CD4-positive, alpha-beta T cell (primary cell): ENCODE results near the gene HIC1. TPM values are rescaled to one million over a fixed set of nuclear protein-coding genes. Genes with fewer than 3 reads are reported as not detected.

ENCODE experiments used
- ATAC-seq: fragments of 200-7000 bp; cut with Tn5 transposase; one replicate; pipeline ENCODE4 v1.10.0; 2022; ENCODE audit warnings: mild to moderate bottlenecking; ENCODE audit not compliant: poor library complexity
- CTCF ChIA-PET: fragments of 350-600 bp; sonication (Branson Sonifier 250); formaldehyde crosslinking; loops from one replicate; lab custom pipeline; 2021; ENCODE audit warnings: antibody characterized with exemption, inconsistent platforms; lab: Charles Lee
- POLR2A ChIA-PET: fragments of 350-600 bp; sonication (Branson Sonifier 250); formaldehyde crosslinking; loops from one replicate; lab custom pipeline; 2021; ENCODE audit warnings: antibody characterized with exemption, inconsistent platforms; lab: Charles Lee
- DNase-seq, 14 experiments: peaks; one replicate each; pipeline ENCODE4 v3.0.0-alpha.2; 2013 to 2020; ENCODE audit warnings: mixed read lengths in 2 of 14
- H3K27ac ChIP-seq, 2 donors: one replicate each; pipeline versions ENCODE4 v1.5.1 to v1.7.0; 2013; ENCODE audit warnings: low read length in 2 of 2, low read depth in 1 of 2, mild to moderate bottlenecking in 1 of 2
- H3K27me3 ChIP-seq, 2 experiments: 1 replicate in 1 of 2; 2 replicates in 1 of 2; pipeline versions ENCODE4 v1.6.1 to v1.7.0; 2013; ENCODE audit warnings: low read length in 2 of 2, control low read depth in 1 of 2, mild to moderate bottlenecking in 1 of 2, moderate library complexity in 1 of 2; ENCODE audit not compliant: insufficient read depth in 2 of 2, control insufficient read depth in 1 of 2
- H3K36me3 ChIP-seq: one replicate; pipeline ENCODE4 v1.6.1; 2013; ENCODE audit warnings: low read length, control low read depth; ENCODE audit not compliant: insufficient read depth
- H3K4me1 ChIP-seq: one replicate; pipeline ENCODE4 v1.6.1; 2013; ENCODE audit warnings: low read length, control low read depth; ENCODE audit not compliant: insufficient read depth
- H3K4me3 ChIP-seq: one replicate; pipeline ENCODE4 v1.5.1; 2013; ENCODE audit warnings: mild to moderate bottlenecking, low read length, moderate library complexity
- H3K9me3 ChIP-seq, 2 experiments: 1 replicate in 1 of 2; 2 replicates in 1 of 2; pipeline versions ENCODE4 v1.6.1 to v1.7.0; 2013; ENCODE audit warnings: low read length in 2 of 2, mild to moderate bottlenecking in 2 of 2, control low read depth in 1 of 2, moderate library complexity in 1 of 2; ENCODE audit not compliant: control insufficient read depth in 1 of 2, insufficient read depth in 1 of 2
- H3K27ac Mint-ChIP-seq: one replicate; pipeline ENCODE4 v1.8.0; 2020; ENCODE audit warnings: mixed read lengths
- H3K27me3 Mint-ChIP-seq: one replicate; pipeline ENCODE4 v1.8.0; 2021; ENCODE audit warnings: mixed read lengths
- H3K36me3 Mint-ChIP-seq: one replicate; pipeline ENCODE4 v1.8.0; 2021; ENCODE audit warnings: low read depth, mixed read lengths
- H3K4me1 Mint-ChIP-seq: one replicate; pipeline ENCODE4 v1.8.0; 2021; ENCODE audit warnings: low read depth, mixed read lengths
- H3K4me3 Mint-ChIP-seq: one replicate; pipeline ENCODE4 v1.8.0; 2020; ENCODE audit warnings: mild to moderate bottlenecking, mixed read lengths
- H3K9me3 Mint-ChIP-seq: one replicate; pipeline ENCODE4 v1.8.0; 2020; ENCODE audit warnings: mixed read lengths
- CTCF ChIP-seq: fragments of 200-600 bp; IDR thresholded peaks from one replicate; pipeline ENCODE4 v1.8.0; 2022; ENCODE audit warnings: antibody characterized with exemption, mild to moderate bottlenecking
- intact Hi-C, 2 experiments: fragments of 100-400 bp; cut with DNase I in 1 of 2; cut with micrococcal nuclease in 1 of 2; formaldehyde crosslinking; loops; one replicate each; pipeline versions ENCODE4 v1.15.1 to v1.9.0; 2023 to 2025; cut with DNase I, micrococcal nuclease
- total RNA-seq, 174 experiments: library from RNA in 2 of 174; stranded (reverse) in 2 of 174; gene quantifications; one replicate each; pipeline ENCODE4 v1.2.3 and lab custom pipeline; 2021 to 2026

HIC1 gene
- total RNA-seq, 2 experiments from 2014 or later = 2.4 to 3.0 TPM

DNA sequence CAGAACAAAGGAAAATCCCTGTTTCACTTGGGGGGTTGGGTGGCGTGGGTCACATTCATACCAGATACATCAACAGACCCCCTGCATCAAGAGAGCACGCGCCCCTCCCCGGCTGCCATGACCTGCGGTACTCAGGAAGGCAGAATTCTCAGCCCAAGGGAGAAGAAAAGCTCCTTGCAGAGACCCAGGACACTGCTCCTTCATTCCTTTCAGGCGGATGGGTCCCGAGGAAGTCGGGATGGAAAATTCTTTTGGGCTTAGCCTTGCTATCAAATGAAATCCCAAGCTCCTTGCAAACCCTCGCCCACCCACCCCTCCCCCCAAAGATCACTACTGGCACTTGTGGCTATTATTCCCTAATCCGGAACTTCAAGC is 40.6 kb downstream of the HIC1 start:
- ChIA-PET POLR2A (no interaction called here), CTCF (no interaction called here)
- H3K27ac ChIP-seq = no peak overlapping the region
- Mint-ChIP-seq H3K9me3 (no peaks in the 10 kb centered on the region), H3K36me3 (peaks cover 20% of the 10 kb centered on the region), H3K27ac (no peak overlapping the region), H3K4me1 (peaks cover 21% of the 10 kb centered on the region), H3K27me3 (no peaks in the 10 kb centered on the region), H3K4me3 (no peak overlapping the region)
- peaks cover 3% of the 10 kb centered on the region for H3K36me3 ChIP-seq
- intact Hi-C loops = no loop called here
- TF ChIP-seq CTCF = no peak
- no peak overlapping the region for H3K4me3 ChIP-seq
- ATAC-seq = no peak
- no peaks in the 10 kb centered on the region for H3K9me3 ChIP-seq
- H3K4me1 ChIP-seq = peaks cover 9% of the 10 kb centered on the region
- no peak for DNase-seq
- no peaks in the 10 kb centered on the region for H3K27me3 ChIP-seq

- Mint-ChIP-seq H3K4me3 (peak overlapping the region; percentile 35), H3K4me1 (peaks cover 29% of the 10 kb centered on the region), H3K27ac (peak overlapping the region; percentile 77), H3K36me3 (peaks cover 10% of the 10 kb centered on the region), H3K27me3 (no peaks in the 10 kb centered on the region), H3K9me3 (no peaks in the 10 kb centered on the region)
- no peak for TF ChIP-seq CTCF
- Histone ChIP-seq H3K36me3 (peaks cover 2% of the 10 kb centered on the region), H3K9me3 (no peaks in the 10 kb centered on the region), H3K27ac (peak overlapping the region; percentile 13 to 24), H3K4me3 (no peak overlapping the region), H3K27me3 (no peaks in the 10 kb centered on the region), H3K4me1 (peaks cover 13% of the 10 kb centered on the region)
- intact Hi-C loops = no loop called here
- ChIA-PET POLR2A (interaction anchor here (1.2 kb wide), 1 partner anchor 12 kb away, joined by 4 read pairs; no protein-coding TSS in a partner anchor), CTCF (interaction anchor here (0.7 to 1.3 kb wide), 3 partner anchors 43 to 47 kb away, joined by 3 read pairs; partner anchors contain the start of gene HIC1)
- DNase-seq = peak in 13 of 14 experiments; percentile 21 to 83 (median 56)
- peak; percentile 89 for ATAC-seq
Observed at GRCh38 chr17:2101448-2102257, 46.8 kb downstream of the HIC1 start.

DNA sequence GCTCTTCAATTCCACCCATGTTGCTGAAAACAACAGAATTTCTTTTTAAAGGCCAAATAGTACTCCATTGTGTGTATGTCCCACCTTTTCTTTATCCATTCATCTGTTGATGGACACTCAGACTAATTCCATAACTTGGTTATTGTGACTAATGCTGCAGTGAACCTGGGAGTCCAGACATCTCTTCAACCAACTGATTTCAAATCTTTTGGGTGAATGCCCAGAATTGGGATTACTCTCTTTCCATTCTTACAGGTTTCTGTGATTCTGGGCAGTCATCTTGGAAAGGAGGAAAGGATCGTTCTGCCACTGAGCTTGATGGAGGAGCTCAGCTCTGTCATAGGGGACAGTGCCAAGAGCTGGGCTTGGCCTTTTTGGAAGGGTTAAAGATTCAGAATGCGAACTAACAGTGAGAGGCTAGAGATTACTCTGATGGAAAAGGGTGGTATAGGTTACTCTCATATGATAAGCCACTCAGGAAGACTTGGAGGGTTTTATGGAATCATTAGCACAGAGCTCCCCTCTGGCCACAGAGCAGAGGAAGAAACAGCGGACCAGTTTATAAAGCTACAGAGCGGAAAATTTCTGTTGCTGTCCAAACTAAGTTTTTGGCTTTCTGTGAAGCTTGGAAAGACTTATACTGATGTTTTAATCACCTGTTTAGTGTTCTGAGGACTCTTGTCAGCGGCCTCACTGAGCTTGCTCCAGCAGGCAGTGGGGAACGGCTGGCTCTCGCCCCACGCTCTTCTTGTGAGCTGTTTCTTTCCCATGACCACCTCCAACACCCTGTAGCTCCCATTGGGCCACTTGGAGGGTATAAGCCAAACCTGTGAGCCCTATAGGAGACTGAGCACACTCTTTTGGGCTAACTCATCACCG is 48.3 kb downstream of the HIC1 start:
- H3K4me3 Mint-ChIP-seq = no peak overlapping the region
- H3K4me1 Mint-ChIP-seq = peaks cover 27% of the 10 kb centered on the region
- Histone ChIP-seq H3K4me3 (no peak overlapping the region), H3K36me3 (peaks cover 6% of the 10 kb centered on the region), H3K4me1 (peaks cover 13% of the 10 kb centered on the region), H3K9me3 (no peaks in the 10 kb centered on the region), H3K27ac (no peak overlapping the region), H3K27me3 (no peaks in the 10 kb centered on the region)
- no peaks in the 10 kb centered on the region for H3K9me3 Mint-ChIP-seq
- ATAC-seq (no peak), DNase-seq (no peak)
- intact Hi-C loops = no loop called here
- no peaks in the 10 kb centered on the region for H3K27me3 Mint-ChIP-seq
- TF ChIP-seq CTCF = no peak
- POLR2A ChIA-PET = interaction anchor here (1.2 kb wide), 1 partner anchor 14 kb away, joined by 4 read pairs; no protein-coding TSS in a partner anchor
- no peak overlapping the region for H3K27ac Mint-ChIP-seq
- CTCF ChIA-PET = interaction anchor here (0.6 kb wide), 1 partner anchor 397 kb away, joined by 3 read pairs; no protein-coding TSS in a partner anchor
- peaks cover 12% of the 10 kb centered on the region for H3K36me3 Mint-ChIP-seq
